HG02870 (cell line): ENCODE data around the gene FGF14.

Experiments
- ATAC-seq: cut with Tn5 transposase; IDR thresholded peaks from one replicate; pipeline ENCODE4 v1.9.1; 2021; ENCODE audit warnings: mild to moderate bottlenecking, moderate library complexity; ENCODE audit not compliant: unreplicated experiment

The FGF14 gene

GRCh38 chr13:102311901-102312300, 89.9 kb downstream of the FGF14 start:
- ATAC-seq = peak; percentile 86

GRCh38 chr13:102311419-102311796, 90.4 kb downstream of the FGF14 start:
- ATAC-seq = no peak

DNA sequence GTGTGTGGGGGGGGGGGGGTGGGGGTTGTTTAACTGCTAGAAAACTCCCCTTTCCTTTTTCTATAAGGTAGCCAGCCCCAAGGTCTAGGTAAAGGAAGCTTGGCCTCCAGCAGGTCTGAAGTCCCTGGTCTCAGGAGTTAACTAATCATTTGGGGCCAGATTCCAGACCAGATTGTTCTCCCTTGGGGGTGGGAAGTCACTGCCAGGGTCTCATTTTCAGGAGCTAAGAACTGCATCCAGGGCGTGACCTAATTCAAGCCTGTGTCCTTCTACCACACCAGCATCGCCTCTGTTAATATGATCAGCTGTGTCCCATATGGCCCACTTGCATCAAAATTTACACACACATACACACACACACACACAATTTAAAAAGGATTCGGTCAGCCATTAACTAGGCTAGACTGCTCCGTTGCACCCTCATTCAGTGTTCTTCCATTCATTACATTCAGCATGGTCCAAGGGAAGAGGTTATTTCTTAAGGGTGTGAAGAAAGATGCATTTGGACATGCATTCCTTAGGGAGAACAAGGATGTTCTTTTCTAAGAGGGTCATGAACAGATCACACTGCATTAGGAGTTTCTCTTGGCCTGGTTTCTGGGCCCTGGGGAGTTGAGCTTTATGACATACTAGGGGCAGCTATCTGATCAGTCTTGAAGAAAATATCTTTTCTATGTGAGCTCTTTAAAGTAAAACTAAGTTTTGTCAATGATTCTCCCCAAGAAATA, 91.0 kb downstream of the FGF14 start:
- no peak for ATAC-seq

GRCh38 chr13:102309110-102309509, 92.7 kb downstream of the FGF14 start:
- no peak for ATAC-seq

DNA sequence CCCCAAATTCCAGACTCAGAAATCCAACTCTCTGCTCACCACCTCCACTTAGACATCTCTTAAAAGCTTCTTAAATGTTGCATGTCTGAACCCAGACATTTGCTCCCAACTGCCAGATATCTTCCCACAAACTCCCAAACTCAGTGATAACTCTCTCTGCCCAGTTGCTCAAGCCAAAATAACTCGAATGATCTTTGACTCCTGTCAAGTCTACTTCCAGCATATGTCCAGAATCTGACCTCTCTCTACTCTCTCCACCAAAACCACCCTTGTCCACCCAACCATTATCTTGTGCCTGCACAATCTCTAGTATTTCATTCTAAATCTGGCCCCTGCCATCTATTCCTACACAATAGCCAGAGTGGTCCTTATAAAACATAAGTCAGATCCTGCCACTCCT, 99.3 kb downstream of the FGF14 start:
- ATAC-seq = no peak

- no peak for ATAC-seq
Measured at GRCh38 chr13:102300379-102300778, 101.5 kb downstream of the FGF14 start.

GRCh38 chr13:102299366-102299765, 102.5 kb downstream of the FGF14 start:
- no peak for ATAC-seq

GRCh38 chr13:102298051-102298450, 103.8 kb downstream of the FGF14 start:
- no peak for ATAC-seq

- ATAC-seq = no peak
Measured at GRCh38 chr13:102295316-102296048, 106.4 kb downstream of the FGF14 start.

- ATAC-seq = no peak
Measured at GRCh38 chr13:102294407-102295018, 107.3 kb downstream of the FGF14 start.

- ATAC-seq = no peak
Measured at GRCh38 chr13:102293723-102294122, 108.1 kb downstream of the FGF14 start.

GRCh38 chr13:102291587-102292218, 110.1 kb downstream of the FGF14 start:
- no peak for ATAC-seq

GRCh38 chr13:102289606-102290005, 112.2 kb downstream of the FGF14 start:
- ATAC-seq = no peak

DNA sequence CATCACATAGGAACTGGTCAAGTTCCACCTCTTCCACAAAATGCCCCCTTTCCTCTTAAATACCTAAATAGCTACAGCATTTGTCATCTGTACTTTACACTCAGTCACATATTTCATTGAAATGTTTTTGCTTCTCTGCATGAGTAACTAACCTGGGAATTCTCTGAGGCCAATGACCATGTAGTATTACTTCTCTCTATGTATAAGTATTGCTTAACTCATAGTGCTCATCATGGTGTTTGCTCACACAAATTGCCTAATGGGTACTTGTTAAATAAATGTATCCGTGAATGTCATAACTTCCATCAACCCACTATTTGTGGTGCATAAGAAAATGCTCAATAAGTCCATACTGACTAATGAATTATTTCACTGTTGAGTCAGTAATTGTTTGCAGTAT, 115.5 kb downstream of the FGF14 start:
- ATAC-seq = no peak

DNA sequence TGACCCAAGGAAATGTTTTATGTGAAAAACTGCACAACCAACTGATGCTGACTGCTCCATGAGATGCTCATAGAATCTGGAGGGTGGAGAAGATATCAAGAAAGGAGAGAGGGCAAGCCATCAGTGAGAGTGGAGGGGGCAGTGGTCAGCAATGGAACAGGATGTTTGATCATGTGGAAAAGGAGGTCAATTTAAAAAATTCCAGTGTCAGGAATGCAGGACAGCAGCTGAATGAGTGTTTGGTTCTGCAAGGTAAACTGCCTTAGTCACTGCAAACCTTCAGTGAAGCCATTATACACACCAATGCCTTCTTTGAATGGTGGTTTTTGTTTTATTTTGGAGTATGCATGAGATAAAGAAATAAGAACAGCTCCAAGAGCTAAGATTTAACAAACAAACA, 121.5 kb downstream of the FGF14 start:
- no peak for ATAC-seq

GRCh38 chr13:102277286-102277685, 124.6 kb downstream of the FGF14 start:
- no peak for ATAC-seq

- no peak for ATAC-seq
Measured at GRCh38 chr13:102276404-102276803, 125.4 kb downstream of the FGF14 start.

DNA sequence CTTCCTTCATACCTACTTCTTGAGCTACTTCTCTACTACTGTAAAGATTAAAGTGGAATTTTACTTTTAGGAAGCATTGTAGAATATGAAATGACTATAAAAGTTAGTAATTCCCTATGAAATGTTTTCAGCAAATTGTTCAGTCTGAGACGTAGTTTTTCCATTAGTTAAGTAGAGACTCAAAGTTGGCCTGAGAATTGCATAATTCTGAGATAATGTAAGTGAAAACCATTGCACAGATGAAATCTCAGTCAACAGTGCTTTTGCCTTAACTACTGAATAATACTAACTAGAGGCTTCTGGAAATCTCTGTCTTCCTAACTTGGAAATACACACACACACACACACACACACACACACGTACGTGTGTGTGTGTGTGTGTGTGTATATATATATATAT, 125.9 kb downstream of the FGF14 start:
- no peak for ATAC-seq

- ATAC-seq = no peak
Measured at GRCh38 chr13:102273111-102273510, 128.7 kb downstream of the FGF14 start.

GRCh38 chr13:102267191-102267590, 134.7 kb downstream of the FGF14 start:
- ATAC-seq = no peak

DNA sequence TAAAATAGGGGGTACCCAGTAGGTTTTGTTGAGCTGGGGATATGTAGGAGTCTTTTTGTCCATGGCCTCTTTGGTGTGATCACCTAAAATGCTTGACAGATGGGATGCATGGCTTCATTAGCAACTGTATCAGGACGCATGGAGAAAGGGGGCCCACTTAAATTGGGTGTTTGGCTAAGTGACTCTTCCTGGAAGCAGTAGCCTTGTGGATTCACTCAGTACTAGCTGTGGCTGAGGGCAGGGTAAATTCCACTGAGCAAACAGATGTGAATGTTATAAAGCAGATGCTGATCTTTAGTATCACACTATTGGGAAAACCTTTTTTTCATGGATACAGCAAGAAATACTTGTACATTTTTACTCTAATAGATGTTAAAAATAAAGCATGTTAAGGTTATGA, 140.0 kb downstream of the FGF14 start:
- no peak for ATAC-seq

DNA sequence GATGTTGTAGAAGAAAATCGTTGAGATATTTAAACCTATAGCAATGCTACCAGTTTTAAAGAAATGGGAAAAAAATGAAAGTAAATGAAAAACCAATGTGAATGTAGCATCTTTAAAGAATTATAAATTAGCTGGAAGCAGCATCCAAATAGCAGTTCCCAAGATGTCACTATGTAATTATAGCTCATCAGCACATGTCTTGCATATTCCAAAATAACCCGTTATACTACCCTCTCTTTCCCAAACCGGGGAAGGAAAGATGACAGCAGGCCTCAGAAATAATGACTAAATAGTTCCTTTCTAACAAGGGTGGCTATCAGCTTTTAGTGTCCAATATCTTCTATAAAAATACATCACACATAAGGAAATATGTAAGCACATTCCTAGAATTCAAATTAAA, 140.5 kb downstream of the FGF14 start:
- ATAC-seq = no peak
